HG02571 (cell line): ENCODE results near the gene PAQR9.
"Not testable (repeated sequence)": the region's sequence is repeated elsewhere in the genome, so short reads cannot be mapped to it uniquely, and the experiment has no call there.

ENCODE experiments used
- ATAC-seq: cut with Tn5 transposase; IDR thresholded peaks from one replicate; pipeline ENCODE4 v1.9.1; 2021; ENCODE audit warnings: mild to moderate bottlenecking, moderate library complexity; ENCODE audit not compliant: unreplicated experiment

Gene PAQR9, protein sequence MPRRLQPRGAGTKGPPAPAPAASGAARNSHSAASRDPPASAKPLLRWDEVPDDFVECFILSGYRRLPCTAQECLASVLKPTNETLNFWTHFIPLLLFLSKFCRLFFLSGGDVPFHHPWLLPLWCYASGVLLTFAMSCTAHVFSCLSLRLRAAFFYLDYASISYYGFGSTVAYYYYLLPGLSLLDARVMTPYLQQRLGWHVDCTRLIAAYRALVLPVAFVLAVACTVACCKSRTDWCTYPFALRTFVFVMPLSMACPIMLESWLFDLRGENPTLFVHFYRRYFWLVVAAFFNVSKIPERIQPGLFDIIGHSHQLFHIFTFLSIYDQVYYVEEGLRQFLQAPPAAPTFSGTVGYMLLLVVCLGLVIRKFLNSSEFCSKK

GRCh38 chr3:142963516-142964448, at the start of gene PAQR9:
Gene PAQR9, minus strand, starts transcription at chr3:142963674. Its CDS starts 338 bp downstream, at chr3:142963336.
- no peak for ATAC-seq

DNA sequence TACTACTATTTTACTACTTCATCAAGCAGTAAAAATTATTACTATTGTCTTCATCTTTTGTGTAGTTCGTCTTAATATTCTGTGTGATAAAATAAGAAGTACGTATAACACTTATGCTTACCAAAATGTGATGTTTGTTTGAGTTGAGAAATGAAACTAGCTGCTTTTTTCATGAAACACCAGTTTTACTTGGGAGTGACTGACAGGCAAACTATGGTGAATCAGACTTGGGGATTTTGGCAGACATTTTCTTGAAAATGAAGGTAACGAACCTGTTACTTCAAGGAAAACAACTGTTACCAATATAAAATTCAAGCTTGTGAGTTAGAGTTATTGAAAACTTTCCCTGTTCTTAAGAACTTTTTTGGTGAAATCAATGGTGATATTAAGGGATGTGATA, 48.2 kb upstream of the PAQR9 start:
- ATAC-seq: no peak

- no peak for ATAC-seq
These were observed 46.5 kb upstream of the PAQR9 start for GRCh38 chr3:143010024-143010423.

- no peak for ATAC-seq
These were observed 41.3 kb upstream of the PAQR9 start for GRCh38 chr3:143004823-143005222.

DNA sequence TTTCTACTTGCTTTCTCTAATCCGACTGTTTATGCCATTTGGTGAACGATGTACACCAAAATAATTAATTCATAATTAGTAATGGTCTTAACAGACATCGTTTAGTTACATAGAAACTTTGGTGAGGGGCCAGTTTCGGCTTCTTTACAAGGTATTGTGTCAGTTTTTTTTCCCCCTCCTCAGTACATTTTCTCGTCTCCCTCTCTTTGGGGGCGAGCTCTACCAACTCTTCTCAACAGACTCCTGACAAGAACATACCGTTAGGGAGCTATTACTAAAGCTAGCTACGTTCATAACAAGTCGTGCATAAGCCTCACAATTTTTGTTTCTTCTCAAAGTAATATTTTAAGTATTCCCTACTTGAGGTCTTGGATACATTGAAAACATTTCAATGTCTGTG, 39.3 kb upstream of the PAQR9 start:
- no peak for ATAC-seq

DNA sequence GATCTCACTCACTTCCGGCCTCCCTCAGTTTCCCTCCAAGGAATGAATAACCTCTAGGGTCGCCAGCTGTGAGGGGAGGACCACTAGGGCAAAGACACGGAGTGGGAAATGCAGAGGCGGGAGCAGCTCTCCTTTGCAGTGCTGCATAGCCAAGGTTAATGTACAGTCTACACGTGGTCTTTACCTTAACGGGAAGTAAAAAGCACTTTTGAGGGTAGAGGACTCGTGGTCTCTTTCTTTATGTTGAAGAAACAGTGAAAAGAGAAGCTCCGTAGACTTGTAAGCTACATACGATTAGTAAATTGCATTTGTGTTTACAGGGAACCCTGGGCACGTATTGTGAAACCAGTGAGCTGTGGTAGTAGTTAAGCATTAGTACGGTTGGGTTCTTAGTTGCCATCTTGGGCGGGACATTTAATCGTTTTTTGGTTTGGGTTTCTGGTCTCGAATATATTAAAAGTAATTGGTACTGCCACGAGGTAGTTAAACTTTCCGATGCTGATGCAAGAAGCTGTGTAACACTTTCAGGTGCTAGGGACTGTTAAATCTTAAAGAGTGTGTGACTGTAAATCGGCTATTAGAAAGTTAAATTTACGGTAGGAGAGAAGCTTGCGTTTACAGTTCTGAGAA, 38.7 kb upstream of the PAQR9 start:
- ATAC-seq: peak; percentile 23

DNA sequence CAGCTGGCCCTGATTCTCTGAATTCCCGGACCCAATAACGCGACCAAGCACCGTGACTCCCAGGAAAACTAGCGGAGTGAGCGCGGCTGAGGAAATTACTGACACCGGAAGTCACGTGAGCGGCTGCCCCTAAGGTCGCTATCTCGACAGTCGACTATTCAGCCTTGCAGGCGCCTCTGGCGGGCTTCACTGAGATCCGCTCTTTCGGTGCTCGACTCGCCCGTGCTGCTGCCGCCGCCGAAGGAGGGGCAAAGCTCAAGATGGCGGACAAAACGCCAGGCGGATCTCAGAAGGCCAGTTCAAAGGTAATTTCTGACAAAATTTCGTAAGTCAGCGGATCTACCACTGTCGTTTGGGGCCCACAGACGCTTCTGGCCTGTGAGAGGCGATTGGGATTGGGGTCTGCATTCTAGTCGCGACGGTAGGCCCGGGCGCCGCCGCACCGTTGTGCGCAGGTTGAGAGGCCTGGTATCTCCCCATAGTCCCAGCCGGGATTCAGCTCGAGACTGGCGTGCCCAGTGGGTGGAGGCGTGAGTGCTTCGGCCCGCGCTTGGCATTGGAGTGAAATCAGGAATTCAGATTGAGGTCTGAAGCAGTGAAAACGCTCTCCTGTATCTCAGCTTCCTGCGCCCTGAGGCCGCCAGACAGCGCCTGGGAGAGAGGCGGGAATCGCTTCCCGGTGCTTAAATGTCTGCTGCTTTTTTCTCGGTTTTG, 38.1 kb upstream of the PAQR9 start, which contains the start of gene U2SURP:
Gene U2SURP, plus strand, starts transcription at position 202 of the 714 bp plus-strand sequence. Its CDS starts 59 bp downstream, at position 261.
- ATAC-seq: peak; percentile 89

DNA sequence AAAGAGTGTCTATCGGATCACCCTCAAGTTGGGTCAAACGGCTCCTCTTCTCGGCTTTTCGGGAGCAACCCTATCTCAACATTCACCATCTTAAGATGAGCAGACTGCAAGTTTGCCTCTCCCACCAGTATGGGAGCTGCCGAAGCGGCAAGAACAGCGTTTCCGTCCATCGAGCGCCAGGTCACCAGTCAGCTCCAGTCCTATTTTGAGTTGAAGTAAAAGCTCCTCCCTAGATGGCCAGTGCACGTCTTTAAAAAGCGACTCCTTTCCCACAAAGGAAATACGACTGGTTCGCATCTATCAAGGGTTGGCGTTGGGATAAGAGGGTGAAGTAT, 37.5 kb upstream of the PAQR9 start:
- ATAC-seq: peak; percentile 65

DNA sequence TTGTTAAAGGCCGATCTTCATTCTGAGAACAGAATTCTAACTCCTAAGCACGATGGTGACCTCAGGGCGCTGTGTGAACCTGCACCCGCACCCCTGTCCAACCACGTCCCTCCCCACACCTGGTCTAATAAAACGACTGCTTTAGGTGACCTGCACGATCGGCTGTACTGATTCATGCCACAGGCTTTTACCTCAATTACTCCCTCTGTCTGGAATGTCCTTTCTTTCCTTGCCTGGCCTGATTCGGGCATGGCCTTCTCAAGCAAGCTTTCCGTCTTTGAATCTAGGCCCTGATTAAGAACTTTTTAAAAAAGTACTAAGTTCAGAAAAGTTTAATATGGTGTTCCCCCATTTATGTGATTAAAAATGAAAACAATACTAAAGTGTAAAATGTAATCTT, 37.1 kb upstream of the PAQR9 start:
- no peak for ATAC-seq

GRCh38 chr3:142999881-143000280, 36.4 kb upstream of the PAQR9 start:
- no peak for ATAC-seq

GRCh38 chr3:142998439-142998838, 35.0 kb upstream of the PAQR9 start:
- no peak for ATAC-seq

DNA sequence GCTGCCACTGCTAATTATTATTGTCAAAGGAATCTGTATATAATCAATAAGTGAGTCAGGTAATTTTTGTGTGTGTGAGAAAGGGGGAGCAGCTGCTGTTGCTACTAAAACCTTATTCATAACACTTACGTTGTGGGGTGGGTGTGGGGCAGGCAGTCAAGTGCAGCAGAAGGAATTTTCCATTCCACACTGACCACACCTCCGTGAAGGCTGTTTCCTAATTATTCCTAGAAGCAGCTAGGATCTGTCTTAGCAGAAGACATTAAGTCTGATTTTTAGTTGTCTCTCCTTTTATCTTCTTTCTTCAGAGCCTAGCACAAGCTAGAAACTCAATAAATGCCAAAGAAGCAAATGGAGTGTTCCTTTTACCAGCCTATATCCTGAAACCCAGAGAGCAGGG, 33.9 kb upstream of the PAQR9 start:
- ATAC-seq: no peak

DNA sequence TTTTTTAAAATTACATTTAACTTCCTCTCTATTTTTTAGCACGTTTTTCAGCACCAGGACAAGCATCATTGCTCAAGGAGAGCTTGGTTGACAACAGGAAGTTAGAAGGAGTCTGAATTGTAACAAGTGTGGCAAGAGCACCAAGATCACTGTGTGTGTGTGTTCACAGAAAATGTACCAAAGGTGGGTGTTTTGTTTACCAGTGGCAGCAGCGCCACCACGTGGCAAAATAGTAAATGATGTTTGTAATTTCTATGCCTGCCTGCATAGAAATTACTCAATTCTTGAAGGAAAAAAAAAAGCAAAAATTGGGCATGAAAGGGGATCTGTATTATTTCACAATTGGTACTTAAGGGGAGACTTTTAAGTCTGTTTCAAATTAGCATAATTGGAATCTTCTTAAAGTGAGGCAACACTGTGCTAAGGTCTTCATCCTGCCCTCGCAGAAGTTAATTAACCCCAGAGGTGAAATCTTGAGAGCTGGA, 30.5 kb upstream of the PAQR9 start:
- ATAC-seq: no peak

- no peak for ATAC-seq
These were observed 28.8 kb upstream of the PAQR9 start for GRCh38 chr3:142992323-142992722.

DNA sequence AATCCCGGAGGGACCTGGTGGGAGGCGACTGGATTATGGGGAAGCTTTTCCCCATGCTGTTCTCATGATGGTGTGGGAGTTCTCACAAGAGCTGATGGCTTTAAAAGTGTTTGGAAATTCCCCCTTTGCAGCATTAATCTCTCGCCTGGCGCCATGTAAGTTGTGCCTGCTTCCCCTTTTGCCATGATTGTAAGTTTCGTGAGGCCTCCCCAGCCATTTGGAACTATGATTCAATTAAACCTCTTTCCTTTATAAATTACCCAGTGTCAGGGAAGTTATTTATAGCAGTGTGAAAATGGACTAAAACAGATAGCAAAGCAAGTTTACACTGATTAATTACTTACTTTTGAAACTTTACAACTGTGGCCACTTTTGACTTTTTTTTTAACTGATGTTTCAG, 27.2 kb upstream of the PAQR9 start:
- no peak for ATAC-seq

GRCh38 chr3:142988826-142989225, 25.4 kb upstream of the PAQR9 start:
- not testable (repeated sequence) for ATAC-seq

DNA sequence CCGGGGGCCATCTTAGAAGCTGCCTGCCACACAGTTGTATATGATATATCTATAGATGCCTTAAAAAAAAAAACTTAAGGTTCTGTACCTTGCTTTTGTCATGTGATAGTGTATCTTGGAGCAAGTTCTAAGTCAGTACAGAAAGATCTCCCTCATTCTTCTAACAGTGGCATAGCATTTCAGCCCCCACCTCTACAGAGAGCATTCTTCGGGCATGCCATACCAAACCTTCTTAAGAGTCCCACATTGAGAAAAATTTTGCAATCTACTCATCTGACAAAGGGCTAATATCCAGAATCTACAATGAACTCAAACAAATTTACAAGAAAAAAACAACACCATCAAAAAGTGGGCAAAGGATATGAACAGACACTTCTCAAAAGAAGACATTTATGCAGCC, 24.7 kb upstream of the PAQR9 start:
- not testable (repeated sequence) for ATAC-seq

- ATAC-seq: no peak
These were observed 24.2 kb upstream of the PAQR9 start for GRCh38 chr3:142987707-142988106.

- ATAC-seq: no peak
These were observed 23.7 kb upstream of the PAQR9 start for GRCh38 chr3:142987080-142987700.

DNA sequence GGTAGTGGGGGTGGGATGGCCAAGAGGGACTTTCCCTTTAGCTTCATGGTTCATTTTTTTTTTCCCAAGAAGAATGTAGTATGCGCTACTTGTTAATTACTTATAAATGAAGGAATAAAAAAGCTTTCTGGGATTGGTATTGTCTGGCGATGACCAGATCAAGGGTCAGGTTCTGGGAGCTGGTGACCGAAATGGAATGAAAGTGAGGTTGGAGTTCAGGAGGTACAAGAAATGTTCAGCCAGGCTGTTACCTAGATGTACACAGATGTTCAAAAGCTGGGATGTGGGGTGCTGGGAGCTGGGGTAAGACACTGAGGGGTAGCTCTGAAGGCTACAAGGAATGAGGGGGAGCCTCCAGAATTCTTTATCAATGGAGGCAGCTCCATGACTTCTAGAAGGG, 20.8 kb upstream of the PAQR9 start:
- ATAC-seq: no peak
